IPS DF 6.9 (cell line): ENCODE measurements around the gene TEKTIP1.

Experiments
- DNase-seq: peaks from one replicate; pipeline ENCODE4 v3.0.0-alpha.2; 2013; ENCODE audit warnings: low read depth, low spot score
- H3K27ac ChIP-seq: one replicate; pipeline ENCODE4 v1.5.1; 2013; ENCODE audit warnings: low read length, control low read depth
- H3K27me3 ChIP-seq: 2 replicates; pipeline ENCODE4 v1.6.1; 2013; ENCODE audit warnings: mild to moderate bottlenecking, low read length; ENCODE audit not compliant: control insufficient read depth, insufficient read depth
- H3K36me3 ChIP-seq: 2 replicates; pipeline ENCODE4 v1.6.1; 2013; ENCODE audit warnings: low read length; ENCODE audit not compliant: control insufficient read depth, insufficient read depth
- H3K4me1 ChIP-seq: 2 replicates; pipeline ENCODE4 v1.6.1; 2013; ENCODE audit warnings: low read length; ENCODE audit not compliant: control insufficient read depth, insufficient read depth
- H3K4me3 ChIP-seq: 2 replicates; pipeline ENCODE4 v1.5.1; 2013; ENCODE audit warnings: mild to moderate bottlenecking, low read length
- H3K9me3 ChIP-seq: 2 replicates; pipeline ENCODE4 v1.6.1; 2013; ENCODE audit warnings: low read length, inconsistent platforms; ENCODE audit not compliant: control insufficient read depth, insufficient read depth
- WGBS: extraction: QIAGEN DNeasy Blood & Tissue Kit; methylation state at CpG from one replicate; pipeline ENCODE4 v1.1.7; 2013; ENCODE audit warnings: mixed read lengths, missing lambda C conversion rate; ENCODE audit not compliant: insufficient read length, insufficient coverage; 5-methylcytosine and 5-hydroxymethylcytosine counted together

Gene TEKTIP1

DNA sequence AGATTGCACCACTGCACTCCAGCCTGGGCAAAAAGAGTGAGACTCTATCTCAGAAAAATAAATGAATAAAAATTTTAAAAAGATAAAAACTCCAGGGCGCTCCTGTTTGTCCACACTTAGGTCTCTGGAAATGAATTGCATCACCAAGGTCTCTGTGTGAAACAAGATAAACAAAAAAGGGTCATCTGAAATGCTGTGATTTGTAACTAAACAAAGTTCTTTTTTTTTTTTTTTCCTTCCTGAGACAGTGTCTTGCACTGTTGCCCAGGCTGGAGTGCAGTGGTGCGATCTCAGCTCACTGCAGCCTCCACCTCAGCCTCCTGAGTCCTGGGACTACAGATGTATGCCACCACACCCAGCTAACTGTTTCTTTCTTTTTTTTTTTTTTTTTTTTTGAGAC is 21.3 kb upstream of the TEKTIP1 start:
- Histone ChIP-seq H3K9me3 (no peaks in the 10 kb centered on the region), H3K4me3 (no peak overlapping the region), H3K27ac (no peak overlapping the region), H3K27me3 (no peaks in the 10 kb centered on the region), H3K4me1 (peaks cover 5% of the 10 kb centered on the region), H3K36me3 (no peaks in the 10 kb centered on the region)
- WGBS = no CpG with 5 or more reads among the region's 2 CpGs
- DNase-seq = no peak

GRCh38 chr19:3518255-3518654 is 20.7 kb upstream of the TEKTIP1 start:
- H3K27ac ChIP-seq = no peak overlapping the region
- H3K36me3 ChIP-seq = no peaks in the 10 kb centered on the region; the same call in 1 of the 2 replicates
- no peaks in the 10 kb centered on the region for H3K27me3 ChIP-seq
- DNase-seq = no peak
- no peaks in the 10 kb centered on the region for H3K9me3 ChIP-seq
- no CpG with 5 or more reads among the region's 10 CpGs for WGBS
- no peak overlapping the region for H3K4me3 ChIP-seq
- peaks cover 4% of the 10 kb centered on the region for H3K4me1 ChIP-seq

DNA sequence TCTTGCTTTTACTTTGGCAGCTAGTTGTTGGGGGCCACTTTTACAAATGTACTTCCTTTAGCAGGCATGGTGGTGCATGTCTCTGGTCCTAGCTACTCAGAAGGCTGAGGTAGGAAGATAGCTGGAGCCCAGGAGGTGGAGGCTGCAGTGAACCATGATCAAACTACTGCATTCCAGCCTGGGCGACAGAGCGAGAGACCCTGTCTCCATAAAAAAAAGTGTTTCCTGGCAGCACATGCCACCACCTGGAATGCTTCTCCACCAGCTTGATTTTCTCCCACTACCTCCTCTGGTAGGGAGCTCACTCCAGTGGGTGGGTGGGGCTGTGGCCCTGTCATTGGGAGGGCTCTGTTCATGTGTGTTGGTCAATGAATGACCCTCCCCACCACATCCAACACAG is 20.3 kb upstream of the TEKTIP1 start:
- no peaks in the 10 kb centered on the region; the same call in 1 of the 2 replicates for H3K36me3 ChIP-seq
- no CpG with 5 or more reads among the region's 2 CpGs for WGBS

GRCh38 chr19:3519126-3519525 is 19.8 kb upstream of the TEKTIP1 start:
- Histone ChIP-seq H3K9me3 (no peaks in the 10 kb centered on the region), H3K4me1 (peaks cover 4% of the 10 kb centered on the region), H3K27ac (no peak overlapping the region), H3K4me3 (no peak overlapping the region), H3K27me3 (no peaks in the 10 kb centered on the region), H3K36me3 (no peaks in the 10 kb centered on the region; the same call in 1 of the 2 replicates)
- DNase-seq = no peak
- no CpG with 5 or more reads among the region's 18 CpGs for WGBS

More for the DNA sequence above, 20.3 kb upstream of the TEKTIP1 start:
- Histone ChIP-seq H3K4me1 (peaks cover 4% of the 10 kb centered on the region), H3K4me3 (no peak overlapping the region), H3K27ac (no peak overlapping the region), H3K27me3 (no peaks in the 10 kb centered on the region), H3K9me3 (no peaks in the 10 kb centered on the region)
- DNase-seq = no peak

DNA sequence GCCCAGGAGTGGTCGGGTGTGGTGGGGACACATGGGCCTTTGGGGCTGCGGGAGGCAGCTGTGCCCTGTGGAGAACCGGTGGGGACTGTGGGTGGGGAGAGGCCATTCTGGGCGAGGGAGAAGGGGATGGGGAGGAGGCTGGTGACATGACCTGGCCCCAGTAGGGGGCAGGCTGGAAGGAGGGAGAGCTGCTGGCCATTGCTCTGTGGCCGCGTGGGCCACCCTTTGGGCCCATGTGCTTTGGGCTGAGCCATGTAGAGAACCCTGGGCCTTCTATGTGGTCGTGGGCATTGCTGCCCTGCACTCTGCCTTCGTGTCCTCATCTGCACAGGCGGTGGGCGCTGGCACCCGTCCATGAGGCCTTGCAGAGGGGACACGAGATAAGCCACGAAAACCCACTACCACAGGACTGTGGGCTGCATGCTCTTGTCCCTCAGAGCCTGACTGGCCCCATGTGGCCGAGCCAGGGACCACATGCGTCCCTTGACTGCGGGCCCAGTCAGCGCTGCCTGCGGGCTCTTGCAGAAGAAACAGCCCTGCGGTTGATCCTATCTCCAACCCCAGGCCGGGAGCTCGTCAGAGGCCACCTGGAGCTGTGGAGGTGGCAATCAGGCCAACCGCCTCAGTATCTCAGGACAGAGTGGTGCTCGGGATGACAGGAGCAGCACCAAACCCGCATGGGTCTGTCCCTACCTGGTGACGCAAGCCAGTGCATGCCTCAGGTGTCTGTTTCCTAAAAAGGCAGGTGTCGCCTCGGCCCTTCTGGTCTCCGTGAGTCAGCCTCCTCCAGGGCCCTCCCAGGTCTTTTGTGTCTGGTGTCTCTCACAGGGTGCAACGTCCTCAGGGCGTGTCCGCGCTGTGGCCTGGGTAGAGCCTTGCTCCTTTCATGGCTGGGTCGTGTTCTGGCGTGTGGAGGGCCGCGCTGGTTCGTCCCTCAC is 18.5 kb upstream of the TEKTIP1 start:
- no peaks in the 10 kb centered on the region; the same call in 1 of the 2 replicates for H3K36me3 ChIP-seq
- WGBS = no CpG with 5 or more reads among the region's 37 CpGs
- H3K27ac ChIP-seq = no peak overlapping the region
- no peaks in the 10 kb centered on the region for H3K9me3 ChIP-seq
- H3K4me1 ChIP-seq = peaks cover 4% of the 10 kb centered on the region; the same call in 1 of the 2 replicates
- no peak overlapping the region for H3K4me3 ChIP-seq
- DNase-seq = no peak
- no peaks in the 10 kb centered on the region for H3K27me3 ChIP-seq

DNA sequence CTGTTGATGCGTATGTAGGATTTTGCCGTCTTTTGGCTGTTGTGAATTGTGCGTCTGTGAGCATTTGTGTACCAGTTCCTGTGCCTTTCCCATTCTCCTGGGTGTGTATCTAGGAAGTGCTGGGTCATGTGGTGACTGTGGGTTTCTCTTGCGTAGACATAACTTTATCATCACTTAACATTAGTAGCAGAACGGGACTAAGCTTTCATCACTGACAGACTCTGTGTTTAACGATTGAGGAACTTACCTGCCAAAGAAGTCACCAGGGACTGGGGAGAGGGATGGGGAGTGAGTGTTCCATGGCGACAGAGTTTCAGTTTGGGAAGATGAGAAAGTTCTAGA is 17.9 kb upstream of the TEKTIP1 start:
- no peak overlapping the region for H3K4me3 ChIP-seq
- no CpG with 5 or more reads among the region's 7 CpGs for WGBS
- peaks cover 4% of the 10 kb centered on the region; the same call in 1 of the 2 replicates for H3K4me1 ChIP-seq
- H3K27me3 ChIP-seq = no peaks in the 10 kb centered on the region
- no peak for DNase-seq
- no peak overlapping the region for H3K27ac ChIP-seq
- H3K36me3 ChIP-seq = peaks cover 2% of the 10 kb centered on the region
- H3K9me3 ChIP-seq = no peaks in the 10 kb centered on the region

GRCh38 chr19:3522421-3523360 is 16.3 kb upstream of the TEKTIP1 start:
- no peaks in the 10 kb centered on the region for H3K9me3 ChIP-seq
- H3K4me3 ChIP-seq = no peak overlapping the region
- H3K27me3 ChIP-seq = no peaks in the 10 kb centered on the region
- DNase-seq = no peak
- no CpG with 5 or more reads among the region's 40 CpGs for WGBS
- H3K4me1 ChIP-seq = peaks cover 2% of the 10 kb centered on the region; the same call in 1 of the 2 replicates
- no peak overlapping the region for H3K27ac ChIP-seq
- H3K36me3 ChIP-seq = peaks cover 5% of the 10 kb centered on the region

DNA sequence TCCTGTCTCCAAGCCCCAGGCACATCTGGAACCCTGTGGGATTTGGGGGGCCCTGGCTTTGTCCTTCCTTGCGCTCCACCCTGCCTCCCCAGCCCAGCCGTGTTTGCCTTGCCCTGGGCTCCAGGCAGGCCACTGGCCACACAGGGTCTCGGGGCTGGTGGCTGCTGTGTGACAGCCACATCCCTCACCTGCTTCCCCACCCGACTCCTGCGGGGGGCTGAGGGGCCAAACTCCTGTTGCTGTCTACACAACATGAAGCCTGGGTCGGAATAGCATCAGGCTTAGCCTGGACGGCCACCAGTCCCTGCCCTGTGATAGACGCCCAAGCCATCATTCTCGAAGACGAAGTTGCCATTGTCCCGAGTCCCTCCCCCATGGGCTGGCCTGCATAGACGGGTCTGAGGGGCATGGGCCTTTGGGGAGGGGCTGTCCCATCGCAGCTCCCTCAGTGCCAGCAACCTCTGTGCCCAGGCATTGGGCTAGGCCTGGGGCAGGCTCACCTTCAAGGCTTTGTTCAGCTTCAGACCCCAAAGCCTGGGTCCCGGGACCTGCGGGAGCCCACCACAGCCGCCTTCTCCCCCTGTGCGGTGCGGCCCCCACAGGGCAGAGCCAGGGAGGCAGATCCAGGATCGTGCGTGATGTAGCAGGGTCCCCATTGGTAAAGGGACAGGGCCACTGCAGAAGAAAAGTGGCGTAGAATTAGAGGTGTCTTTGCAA is 15.5 kb upstream of the TEKTIP1 start:
- peaks cover 2% of the 10 kb centered on the region; the same call in 1 of the 2 replicates for H3K4me1 ChIP-seq
- no peak overlapping the region for H3K4me3 ChIP-seq
- no peaks in the 10 kb centered on the region for H3K9me3 ChIP-seq
- no peak overlapping the region for H3K27ac ChIP-seq
- peaks cover 5% of the 10 kb centered on the region for H3K36me3 ChIP-seq
- WGBS = no CpG with 5 or more reads among the region's 21 CpGs
- no peak for DNase-seq
- H3K27me3 ChIP-seq = no peaks in the 10 kb centered on the region

DNA sequence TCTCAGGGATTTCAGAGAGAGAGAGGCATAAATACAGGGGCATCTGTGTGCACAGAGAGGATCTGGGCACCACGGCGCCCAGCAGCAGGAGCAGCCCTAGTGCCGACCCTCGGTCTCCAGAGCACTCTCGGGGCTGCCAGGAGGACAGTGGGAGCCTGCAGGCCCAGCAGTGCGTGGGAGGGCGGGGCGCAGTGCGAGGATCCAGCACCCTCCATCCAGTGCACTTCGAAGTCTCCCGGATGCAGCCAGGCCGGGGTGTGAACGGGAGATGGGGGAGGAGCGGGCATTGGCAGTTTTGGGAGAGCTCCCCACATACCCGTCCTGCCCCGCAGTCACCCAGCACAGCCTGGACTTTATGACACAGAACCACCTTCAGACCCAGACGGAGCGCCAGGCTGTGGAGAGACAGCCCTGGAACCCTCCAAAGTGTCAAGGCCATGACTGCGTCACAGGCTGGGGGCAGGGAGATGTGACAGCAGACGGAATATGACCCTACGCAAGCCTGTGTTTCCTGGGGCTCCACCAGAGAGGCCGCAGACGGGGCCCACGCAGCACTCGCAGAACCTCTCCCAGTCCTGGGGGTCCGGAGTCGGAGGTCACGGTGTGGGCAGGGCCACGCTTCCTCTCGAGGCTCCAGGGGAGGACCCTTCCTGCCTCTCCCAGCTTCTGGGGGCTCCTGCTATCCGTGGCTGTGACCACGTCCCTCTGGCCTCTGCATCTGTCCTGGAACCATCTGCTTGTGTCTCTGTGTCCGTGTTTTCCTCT is 14.7 kb upstream of the TEKTIP1 start:
- no peak for DNase-seq
- peaks cover 5% of the 10 kb centered on the region for H3K36me3 ChIP-seq
- H3K27me3 ChIP-seq = no peaks in the 10 kb centered on the region
- WGBS = no CpG with 5 or more reads among the region's 33 CpGs
- H3K9me3 ChIP-seq = no peaks in the 10 kb centered on the region
- 0 out of 2 replicates have a peak, but pooled peaks cover 2% of the 10 kb centered on the region for H3K4me1 ChIP-seq
- no peak overlapping the region for H3K27ac ChIP-seq
- H3K4me3 ChIP-seq = no peak overlapping the region
